GM18907 (cell line): ENCODE measurements around the gene USF2.
"Not testable (repeated sequence)": the region's sequence is repeated elsewhere in the genome, so short reads cannot be mapped to it uniquely, and the experiment has no call there.

Experiments used
- ATAC-seq: cut with Tn5 transposase; IDR thresholded peaks from one replicate; pipeline ENCODE4 v1.9.1; 2021; ENCODE audit warnings: mild to moderate bottlenecking, moderate library complexity; ENCODE audit not compliant: unreplicated experiment

USF2 gene, protein sequence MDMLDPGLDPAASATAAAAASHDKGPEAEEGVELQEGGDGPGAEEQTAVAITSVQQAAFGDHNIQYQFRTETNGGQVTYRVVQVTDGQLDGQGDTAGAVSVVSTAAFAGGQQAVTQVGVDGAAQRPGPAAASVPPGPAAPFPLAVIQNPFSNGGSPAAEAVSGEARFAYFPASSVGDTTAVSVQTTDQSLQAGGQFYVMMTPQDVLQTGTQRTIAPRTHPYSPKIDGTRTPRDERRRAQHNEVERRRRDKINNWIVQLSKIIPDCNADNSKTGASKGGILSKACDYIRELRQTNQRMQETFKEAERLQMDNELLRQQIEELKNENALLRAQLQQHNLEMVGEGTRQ

GRCh38 chr19:35268536-35269437 is at the start of gene USF2:
Gene USF2 (plus strand): TSS chr19:35268962. CDS start chr19:35269102, 140 bp downstream.
- peak; percentile 25 for ATAC-seq

DNA sequence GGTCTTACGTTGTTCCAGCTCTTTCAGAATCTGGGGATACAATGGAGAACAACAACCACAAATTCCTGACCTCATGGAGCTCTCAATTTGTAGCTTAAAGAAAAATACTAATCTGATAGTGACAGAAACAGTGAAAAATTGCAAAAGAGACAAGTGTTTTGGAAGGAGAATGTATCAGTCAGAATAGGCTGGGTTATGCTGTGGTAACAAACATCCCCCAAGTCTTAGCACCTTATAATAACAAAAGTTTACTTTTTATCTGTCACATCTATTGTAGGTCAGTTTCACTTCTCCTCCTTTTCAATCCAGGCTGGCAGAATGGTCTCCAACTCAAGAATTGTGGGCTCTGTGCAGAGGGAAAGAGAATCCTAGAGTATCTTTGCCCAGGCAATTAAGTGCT is 49.8 kb upstream of the USF2 start:
- ATAC-seq, result no peak

GRCh38 chr19:35220315-35220921 is 48.3 kb upstream of the USF2 start:
- ATAC-seq, result no peak

DNA sequence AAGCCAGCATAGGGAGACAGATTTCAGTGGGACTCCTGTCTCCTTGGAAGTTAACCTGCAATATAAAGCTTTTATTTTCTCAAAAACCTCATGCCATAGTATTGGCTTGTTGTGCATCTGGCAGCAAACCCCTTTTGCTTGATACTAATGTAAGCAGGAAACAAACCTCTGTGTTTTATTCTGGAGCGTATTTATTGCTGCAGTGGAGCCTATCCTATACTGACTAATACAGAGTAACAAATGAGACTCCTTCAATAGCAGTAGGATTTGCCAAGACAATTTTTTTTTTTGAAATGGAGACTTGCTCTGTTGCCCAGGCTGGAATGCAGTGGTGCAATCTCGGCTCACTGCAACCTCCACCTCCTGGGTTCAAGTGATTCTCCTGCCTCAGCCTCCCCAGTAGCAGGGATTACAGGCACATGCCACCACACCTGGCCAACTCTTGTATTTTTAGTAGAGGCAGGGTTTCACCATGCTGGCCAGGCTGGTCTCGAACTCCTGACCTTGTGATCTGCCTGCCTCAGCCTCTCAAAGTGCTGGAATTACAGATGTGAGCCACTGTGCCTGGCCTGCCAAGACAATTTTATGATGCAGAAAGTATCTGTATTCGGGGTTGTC is 47.7 kb upstream of the USF2 start:
- ATAC-seq, result not testable (repeated sequence)

DNA sequence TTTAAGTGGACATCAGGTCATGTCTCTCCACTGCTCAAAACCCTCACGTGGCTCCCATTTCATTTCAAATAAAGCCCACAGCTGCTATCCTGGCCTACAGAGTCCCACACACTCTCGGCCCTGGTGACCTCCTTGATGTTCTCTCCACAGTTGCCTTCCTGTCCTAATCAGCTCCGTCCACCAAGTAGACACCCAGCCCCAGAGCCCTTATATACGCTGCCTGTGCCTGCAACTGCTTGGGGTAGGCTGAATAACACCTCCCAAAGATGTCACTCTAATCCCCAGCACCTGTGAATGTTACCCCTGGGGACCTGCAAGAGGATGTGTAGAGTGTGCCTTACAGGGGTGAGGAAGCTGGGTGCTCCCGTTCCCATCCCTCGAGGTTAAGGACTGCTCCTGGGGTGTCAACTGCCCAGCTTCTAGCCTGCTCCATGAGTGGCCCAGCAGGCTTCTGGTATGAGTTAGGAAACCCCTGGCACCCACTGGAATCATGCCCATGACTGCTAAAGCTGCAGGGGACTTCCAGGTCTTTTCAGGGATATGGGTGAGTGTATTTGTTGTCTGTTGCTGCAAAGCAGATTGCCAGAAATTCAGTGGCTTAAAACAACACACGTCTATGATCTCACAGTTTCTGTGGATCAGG is 46.3 kb upstream of the USF2 start:
- no peak for ATAC-seq

DNA sequence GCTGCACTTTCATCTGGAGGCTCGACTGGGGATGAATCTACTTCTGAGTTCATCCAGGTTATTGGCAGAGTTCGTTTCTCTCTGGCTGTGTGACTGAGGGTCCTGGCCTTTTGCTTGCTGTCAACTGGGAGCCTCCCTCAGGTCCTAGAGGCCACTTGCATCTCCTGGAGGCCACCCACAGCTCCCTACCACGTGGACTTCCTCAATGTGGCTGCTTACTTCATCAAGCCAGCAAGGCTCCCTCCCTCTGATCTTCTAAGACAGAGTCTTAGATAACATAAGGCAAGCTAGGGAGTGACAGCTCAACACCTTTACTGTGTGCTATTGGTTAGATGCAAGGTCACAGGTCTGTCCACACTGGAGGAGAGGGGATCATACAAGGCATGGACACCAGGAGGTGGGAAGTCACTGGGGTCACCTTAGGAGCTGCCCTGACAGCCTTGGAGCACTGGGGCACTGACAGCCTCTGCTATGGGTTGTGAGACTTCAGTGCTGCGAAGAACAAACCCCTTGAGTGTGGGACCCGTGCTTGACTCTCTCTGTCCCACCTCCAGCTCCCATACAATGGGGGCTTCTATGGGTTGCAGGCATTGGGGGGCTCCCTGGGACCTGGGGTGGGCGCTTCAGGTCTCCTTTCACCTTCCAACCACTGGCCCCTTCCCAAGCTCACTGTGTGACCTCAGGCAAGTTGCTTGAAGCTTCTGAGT is 45.5 kb upstream of the USF2 start:
- no peak for ATAC-seq

DNA sequence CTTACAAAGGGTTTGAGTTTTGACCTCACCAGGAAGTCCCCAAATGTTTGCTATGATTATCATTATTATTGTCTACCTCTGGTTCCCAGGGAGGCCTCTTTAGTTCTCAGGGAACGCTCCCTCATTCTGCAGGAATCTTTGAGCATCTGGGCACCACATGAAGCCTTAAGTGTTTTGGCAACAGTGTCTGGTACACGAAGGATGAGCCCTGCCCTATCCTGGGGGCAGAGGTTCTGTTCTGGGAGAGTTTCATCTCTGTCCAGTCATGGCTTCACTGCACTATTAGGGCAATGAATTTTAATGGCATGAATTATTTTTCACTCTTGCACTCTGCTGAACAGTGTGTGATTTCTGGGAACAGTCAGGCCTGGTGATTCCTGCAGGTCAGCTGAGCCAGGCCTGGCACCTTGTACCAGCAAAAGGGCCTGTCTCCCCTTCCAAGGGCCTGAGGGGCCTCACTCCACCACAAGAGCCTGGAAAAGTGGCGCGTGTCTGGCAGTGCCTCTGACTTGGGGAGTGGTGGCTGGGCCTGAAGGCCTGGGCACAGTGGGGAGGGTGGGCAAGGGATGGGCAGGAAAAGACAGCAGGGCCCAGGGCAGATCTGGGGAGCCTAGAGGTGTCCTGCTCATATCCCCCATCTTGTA is 44.8 kb upstream of the USF2 start:
- ATAC-seq, result no peak

GRCh38 chr19:35224681-35225571 is 43.8 kb upstream of the USF2 start:
- no peak for ATAC-seq

GRCh38 chr19:35225951-35226350 is 42.8 kb upstream of the USF2 start:
- ATAC-seq, result no peak

- no peak for ATAC-seq
Measured at GRCh38 chr19:35226748-35227147, 42.0 kb upstream of the USF2 start.

DNA sequence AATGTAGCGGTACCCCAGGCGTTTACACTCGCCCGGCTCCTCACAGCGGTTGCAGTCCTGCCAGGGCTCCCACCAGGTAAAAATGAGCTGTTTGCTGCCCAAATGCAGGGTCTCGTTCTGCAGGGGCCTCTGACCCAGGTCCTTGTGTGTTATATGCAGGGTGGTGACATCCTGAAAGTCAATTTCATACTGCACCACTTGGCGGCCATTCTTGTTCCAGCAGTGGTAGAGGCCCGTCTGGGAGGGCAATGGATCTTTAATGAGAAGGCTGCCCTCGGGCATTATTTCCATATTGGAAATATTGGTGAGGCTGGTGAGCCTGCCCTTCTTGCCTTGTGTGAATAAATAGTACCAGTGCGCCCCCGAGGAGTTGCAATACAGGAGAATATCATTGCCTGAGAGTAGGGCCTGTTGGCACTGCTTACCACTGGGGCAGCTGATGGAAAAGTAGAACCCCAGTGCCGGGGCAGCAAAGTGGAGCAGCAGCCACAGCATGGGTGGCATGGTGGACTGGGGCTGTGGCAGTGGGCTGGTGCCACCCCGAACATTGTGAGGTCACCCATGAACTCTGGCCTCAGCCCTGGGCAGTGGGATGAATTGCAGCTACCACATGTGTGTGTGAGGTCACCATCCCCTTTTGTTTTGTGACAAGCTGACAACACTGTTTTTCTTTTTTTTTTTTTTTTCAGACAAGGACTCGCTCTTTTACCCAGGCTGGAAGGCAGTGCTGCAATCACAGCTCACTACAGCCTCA is 40.4 kb upstream of the USF2 start, which contains the start of gene FAM187B:
FAM187B (minus strand) TSS at position 563 of the 754 bp plus-strand sequence; CDS start at position 504, 59 bp downstream.
- no peak for ATAC-seq

- no peak for ATAC-seq
Measured at GRCh38 chr19:35229601-35230000, 39.2 kb upstream of the USF2 start.

DNA sequence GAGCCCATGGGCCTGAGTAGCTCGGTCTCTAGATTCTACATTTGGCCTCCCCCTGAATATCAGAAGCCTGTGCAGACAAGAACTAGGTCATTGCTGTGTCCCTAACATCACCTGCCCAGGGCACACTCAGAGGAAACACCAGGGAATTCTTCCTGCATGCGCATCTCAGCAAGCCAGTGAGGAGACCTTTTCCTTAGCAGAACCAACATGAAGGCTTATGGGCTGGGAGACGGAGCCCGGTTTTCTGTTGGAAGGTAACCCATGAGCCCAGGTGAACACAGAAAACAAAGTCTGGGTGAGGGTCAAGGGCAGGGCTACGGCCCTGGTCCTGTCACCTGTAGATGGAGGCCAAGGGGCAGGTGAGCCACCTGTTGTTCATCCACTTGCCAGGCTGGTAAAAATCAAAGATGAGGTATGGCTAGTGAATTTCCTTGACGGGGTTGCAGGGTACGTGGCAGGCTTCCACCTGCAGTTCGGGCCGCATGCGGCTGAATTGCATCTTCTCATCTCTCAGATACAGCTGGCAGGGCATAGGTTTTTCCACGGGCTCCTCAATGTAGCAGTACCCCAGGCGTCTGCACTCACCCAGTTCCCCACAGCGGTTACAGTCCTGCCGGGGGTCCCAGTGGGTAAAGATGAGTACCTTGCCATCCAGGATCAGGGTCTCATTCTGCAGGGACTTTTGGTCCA is 36.7 kb upstream of the USF2 start:
- ATAC-seq, result no peak

- ATAC-seq, result no peak
Measured at GRCh38 chr19:35232912-35233311, 35.9 kb upstream of the USF2 start.

GRCh38 chr19:35236638-35237400 is 31.9 kb upstream of the USF2 start:
- ATAC-seq, result no peak

DNA sequence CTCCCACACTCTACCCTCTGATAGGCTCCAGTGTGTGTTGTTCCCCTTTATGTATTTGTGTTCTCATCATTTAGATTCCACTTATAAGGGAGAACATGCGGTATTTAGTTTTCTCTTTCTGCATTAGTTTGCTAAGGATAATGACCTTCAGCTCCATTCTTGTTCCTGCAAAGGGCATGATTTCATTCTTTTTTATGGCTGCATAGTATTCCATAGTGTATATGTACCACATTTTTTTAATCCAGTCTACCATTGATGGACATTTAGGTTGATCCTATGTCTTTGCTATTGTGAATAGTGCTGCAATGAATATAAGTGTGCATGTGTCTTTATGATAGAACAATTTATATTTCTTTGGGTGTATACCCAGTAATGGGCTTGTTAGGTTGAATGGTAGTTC is 29.2 kb upstream of the USF2 start:
- not testable (repeated sequence) for ATAC-seq
